Stimulated activated naive CD8-positive, alpha-beta T cell treated with anti-CD3 and anti-CD28 coated beads, Interleukin-15, amount 100 ng/mL, for 72 hours (primary cell): Measurements from ENCODE around the gene A3GALT2.
"Not testable (repeated sequence)": the region's sequence is repeated elsewhere in the genome, so short reads cannot be mapped to it uniquely, and the experiment has no call there.

ENCODE experiments used
- ATAC-seq: fragments of 150-1000 bp; cut with Tn5 transposase; 2 replicates; pipeline ENCODE4 v1.10.0; 2021; ENCODE audit warnings: mild to moderate bottlenecking, moderate library complexity
- DNase-seq, 2 donors: peaks; one replicate each; pipeline ENCODE4 v3.0.0; 2021 to 2022
- H3K27ac Mint-ChIP-seq, 2 donors: one replicate each; pipeline ENCODE4 v1.8.0; 2022; ENCODE audit warnings: mild to moderate bottlenecking in 2 of 2, mixed read lengths in 2 of 2, moderate library complexity in 2 of 2
- H3K27me3 Mint-ChIP-seq: one replicate; pipeline ENCODE4 v1.8.0; 2022; ENCODE audit warnings: mixed read lengths
- H3K4me1 Mint-ChIP-seq: one replicate; pipeline ENCODE4 v1.8.0; 2022; ENCODE audit warnings: mild to moderate bottlenecking, mixed read lengths
- H3K4me3 Mint-ChIP-seq, 2 donors: one replicate each; pipeline ENCODE4 v1.8.0; 2022; ENCODE audit warnings: mild to moderate bottlenecking in 2 of 2, mixed read lengths in 2 of 2, moderate library complexity in 1 of 2
- H3K9me3 Mint-ChIP-seq, 2 donors: one replicate each; pipeline ENCODE4 v1.8.0; 2022; ENCODE audit warnings: mixed read lengths in 2 of 2

The A3GALT2 gene

DNA sequence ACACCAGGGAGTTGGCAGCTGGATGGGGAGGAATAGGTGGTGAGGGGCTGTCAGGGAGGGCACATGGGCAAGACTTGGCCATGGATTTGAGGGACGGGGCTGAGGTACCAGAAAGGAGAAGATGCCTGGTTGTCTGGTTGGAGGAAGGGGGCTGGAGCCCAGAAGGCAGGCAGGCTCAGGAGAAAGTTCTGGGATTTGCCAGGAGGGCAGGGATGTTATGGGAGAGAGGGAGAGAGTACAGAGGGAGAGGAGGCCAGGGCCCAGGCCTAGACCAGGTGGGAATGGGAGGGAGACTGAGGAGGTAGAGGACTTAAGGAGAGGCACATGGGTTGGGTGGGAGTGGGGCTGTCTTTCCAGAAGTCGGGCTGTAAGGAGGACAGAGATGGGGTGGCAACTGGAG lies 4.3 kb downstream of the A3GALT2 start:
- no peaks in the 10 kb centered on the region for H3K4me1 Mint-ChIP-seq
- no peaks in the 10 kb centered on the region for H3K9me3 Mint-ChIP-seq
- H3K27me3 Mint-ChIP-seq = peaks cover 9% of the 10 kb centered on the region
- ATAC-seq (no peak), DNase-seq (no peak)
- no peak overlapping the region for H3K4me3 Mint-ChIP-seq
- H3K27ac Mint-ChIP-seq = peak overlapping the region in 1 of 2 donors; percentile 52

DNA sequence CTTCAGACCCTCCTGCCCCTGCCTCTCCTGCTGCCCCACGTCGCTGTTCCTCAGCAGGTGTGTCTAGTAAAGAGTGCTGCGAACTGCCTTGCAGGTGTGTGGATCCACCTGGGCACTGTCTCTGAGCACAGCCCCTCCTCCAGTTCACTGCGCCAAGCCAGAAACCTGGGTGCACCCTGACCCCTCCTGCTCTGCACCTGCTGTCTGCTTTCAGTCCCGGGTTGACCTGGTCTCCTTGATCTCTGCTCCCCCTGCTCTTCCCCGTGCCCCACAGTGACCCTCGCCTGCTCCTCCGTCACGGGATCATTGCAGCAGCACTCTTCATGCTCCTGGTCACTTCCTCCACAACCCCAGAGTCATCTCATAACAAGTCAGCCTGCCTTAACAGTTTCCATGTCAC lies 6.5 kb downstream of the A3GALT2 start:
- H3K27ac Mint-ChIP-seq = no peak overlapping the region
- DNase-seq (no peak), ATAC-seq (no peak)

GRCh38 chr1:33312413-33312749 lies 8.5 kb downstream of the A3GALT2 start:
- no peak overlapping the region for H3K27ac Mint-ChIP-seq
- ATAC-seq (no peak), DNase-seq (no peak)
- H3K27me3 Mint-ChIP-seq = peaks cover 6% of the 10 kb centered on the region
- H3K4me1 Mint-ChIP-seq = no peaks in the 10 kb centered on the region
- H3K4me3 Mint-ChIP-seq = no peak overlapping the region
- H3K9me3 Mint-ChIP-seq = no peaks in the 10 kb centered on the region

More for the DNA sequence above, 6.5 kb downstream of the A3GALT2 start:
- Mint-ChIP-seq H3K4me1 (no peaks in the 10 kb centered on the region), H3K9me3 (no peaks in the 10 kb centered on the region), H3K27me3 (peaks cover 9% of the 10 kb centered on the region), H3K4me3 (no peak overlapping the region)

GRCh38 chr1:33311706-33312412 lies 9.0 kb downstream of the A3GALT2 start:
- H3K4me3 Mint-ChIP-seq = no peak overlapping the region
- no peaks in the 10 kb centered on the region for H3K4me1 Mint-ChIP-seq
- H3K27ac Mint-ChIP-seq = no peak overlapping the region
- peaks cover 8% of the 10 kb centered on the region for H3K27me3 Mint-ChIP-seq
- ATAC-seq = no peak
- no peak for DNase-seq
- no peaks in the 10 kb centered on the region for H3K9me3 Mint-ChIP-seq

- Mint-ChIP-seq H3K4me3 (no peak overlapping the region), H3K9me3 (no peaks in the 10 kb centered on the region), H3K4me1 (no peaks in the 10 kb centered on the region), H3K27ac (no peak overlapping the region), H3K27me3 (peaks cover 20% of the 10 kb centered on the region)
- ATAC-seq (no peak), DNase-seq (no peak)
Measured at GRCh38 chr1:33310702-33311101, 10.2 kb downstream of the A3GALT2 start.

DNA sequence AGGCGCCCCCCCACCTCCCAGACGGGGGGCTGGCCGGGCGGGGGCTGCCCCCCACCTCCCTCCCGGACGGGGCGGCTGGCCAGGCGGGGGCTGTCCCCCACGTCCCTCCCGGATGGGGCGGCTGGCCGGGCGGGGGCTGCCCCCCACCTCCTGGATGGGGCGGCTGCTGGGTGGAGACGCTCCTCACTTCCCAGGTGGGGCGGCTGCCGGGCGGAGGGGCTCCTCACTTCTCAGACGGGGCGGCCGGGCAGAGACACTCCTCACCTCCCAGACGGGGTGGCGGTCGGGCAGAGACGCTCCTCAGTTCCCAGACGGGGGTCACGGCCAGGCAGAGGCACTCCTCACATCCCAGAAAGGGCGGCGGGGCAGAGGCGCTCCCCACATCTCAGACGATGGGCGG lies 11.5 kb downstream of the A3GALT2 start:
- not testable (repeated sequence) for H3K9me3 Mint-ChIP-seq

DNA sequence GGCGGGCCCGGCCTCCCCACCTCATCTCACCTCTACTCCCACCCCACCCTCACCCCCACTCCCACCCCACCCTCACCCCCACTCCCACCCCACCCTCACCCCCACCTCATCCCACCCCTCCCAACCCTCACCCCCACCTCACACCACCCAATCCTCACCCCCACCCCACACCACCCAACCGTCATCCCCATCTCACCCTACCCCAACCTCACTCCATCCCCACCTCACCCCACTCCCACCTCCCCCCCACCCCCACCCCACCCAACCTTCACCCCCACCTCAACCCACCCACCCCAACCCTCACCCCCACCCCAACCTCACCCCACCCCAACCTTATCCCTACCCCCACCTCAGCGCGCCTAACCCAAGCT lies 13.4 kb downstream of the A3GALT2 start:
- Mint-ChIP-seq H3K4me1 (peaks cover 11% of the 10 kb centered on the region), H3K27me3 (peaks cover 20% of the 10 kb centered on the region), H3K9me3 (peaks cover under 1 to 5% of the 10 kb centered on the region in 2 donors), H3K27ac (no peak overlapping the region), H3K4me3 (no peak overlapping the region)
- ATAC-seq (peak; percentile 69), DNase-seq (no peak)

More for the DNA sequence above, 11.5 kb downstream of the A3GALT2 start:
- not testable (repeated sequence) for ATAC-seq, DNase-seq, H3K4me1 Mint-ChIP-seq, H3K27ac Mint-ChIP-seq, H3K4me3 Mint-ChIP-seq
- H3K27me3 Mint-ChIP-seq = peaks cover 20% of the 10 kb centered on the region

DNA sequence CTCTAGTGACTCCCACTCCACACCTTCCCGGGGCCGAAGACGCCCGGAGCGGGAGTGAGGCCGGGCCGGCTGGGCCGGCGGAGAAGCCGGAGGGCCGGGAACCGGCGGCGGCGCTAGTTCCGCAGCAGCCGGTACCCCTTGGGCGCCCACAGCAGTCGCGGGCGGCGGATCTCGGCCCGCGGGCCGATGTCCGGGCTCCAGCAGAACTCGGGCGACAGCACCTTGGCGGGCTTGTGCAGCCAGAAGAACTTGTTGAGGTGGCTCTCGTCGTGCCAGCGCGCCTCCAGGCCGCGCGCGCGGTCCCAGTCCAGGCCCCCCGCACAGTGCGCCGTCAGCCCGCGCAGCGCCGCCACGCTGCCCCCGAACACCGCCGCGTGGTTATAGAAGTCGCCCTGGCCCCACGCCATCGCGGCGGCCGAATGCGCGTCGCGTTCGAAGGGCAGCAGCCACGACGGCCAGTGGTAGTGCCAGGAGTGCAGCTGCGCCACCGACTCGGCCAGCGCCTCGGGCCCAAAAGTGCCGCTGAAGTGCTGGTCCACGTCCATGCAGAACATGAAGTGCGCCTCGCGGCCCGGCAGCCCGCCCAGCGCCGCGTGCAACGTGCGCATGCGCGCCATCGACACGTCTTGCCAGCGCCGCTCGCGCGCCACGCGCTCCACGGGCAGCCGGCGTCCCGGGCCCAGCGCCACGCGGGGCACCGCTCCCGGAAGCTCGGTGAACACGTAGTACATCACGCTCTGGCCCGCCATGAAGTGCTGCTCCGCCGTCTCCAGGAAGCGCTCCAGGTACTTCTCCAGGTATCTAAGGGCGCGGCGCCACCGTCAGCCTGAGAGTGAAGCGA lies 14.0 kb downstream of the A3GALT2 start:
- no peak for DNase-seq
- ATAC-seq = peak; percentile 50
- Mint-ChIP-seq H3K9me3 (peaks cover 4 to 11% of the 10 kb centered on the region in 2 donors), H3K27me3 (peaks cover 20% of the 10 kb centered on the region), H3K27ac (no peak overlapping the region), H3K4me1 (peaks cover 17% of the 10 kb centered on the region), H3K4me3 (peak overlapping the region in 1 of 2 donors; percentile 31)

DNA sequence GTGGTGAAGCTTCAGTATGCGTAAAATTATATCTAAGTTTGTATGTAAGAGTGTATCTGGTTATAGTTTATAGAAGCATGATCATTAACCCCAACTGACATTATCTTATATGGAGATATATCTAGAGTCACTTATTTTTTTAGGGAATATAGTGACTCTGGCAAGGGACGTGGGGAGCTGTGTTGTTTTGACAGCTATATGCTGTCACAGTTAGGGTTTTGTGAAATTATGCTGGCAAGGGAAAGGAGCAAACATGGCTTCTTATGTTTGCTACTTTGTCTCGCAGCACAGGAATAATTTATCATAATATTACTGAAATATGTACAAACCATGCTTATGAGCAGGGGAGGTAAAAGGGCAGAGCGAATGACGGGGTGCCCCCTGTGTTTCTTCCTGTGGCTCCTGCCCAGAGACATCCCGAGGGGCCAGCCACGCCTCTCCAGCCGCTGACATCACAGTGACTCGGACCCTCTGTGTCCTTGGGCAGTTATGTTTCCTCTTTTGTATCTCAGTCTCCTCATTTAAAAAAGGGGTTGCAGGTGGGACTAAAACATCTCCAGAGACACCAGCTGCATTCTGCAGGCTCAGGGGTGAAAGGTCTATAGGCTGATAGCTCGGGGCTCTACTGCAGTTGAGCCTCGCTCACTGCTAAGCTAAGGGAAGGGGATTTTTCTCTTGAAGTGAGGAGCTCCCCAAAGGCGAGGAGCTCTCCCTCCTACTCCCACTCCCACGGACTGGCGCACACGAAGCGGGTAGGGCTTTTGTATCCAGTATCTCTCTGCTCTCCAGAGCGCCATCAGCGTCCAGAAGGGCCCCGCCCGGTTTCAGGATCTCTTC lies 14.9 kb downstream of the A3GALT2 start:
- Mint-ChIP-seq H3K27ac (no peak overlapping the region), H3K27me3 (peaks cover 20% of the 10 kb centered on the region), H3K9me3 (peaks cover 4 to 17% of the 10 kb centered on the region in 2 donors), H3K4me1 (peaks cover 20% of the 10 kb centered on the region), H3K4me3 (peak overlapping the region in 1 of 2 donors; percentile 13)
- ATAC-seq (no peak), DNase-seq (no peak)

GRCh38 chr1:33305016-33305415 lies 15.9 kb downstream of the A3GALT2 start:
- Mint-ChIP-seq H3K4me3 (no peak overlapping the region), H3K4me1 (peaks cover 20% of the 10 kb centered on the region), H3K9me3 (peaks cover 4 to 17% of the 10 kb centered on the region in 2 donors), H3K27ac (no peak overlapping the region), H3K27me3 (peaks cover 20% of the 10 kb centered on the region)
- ATAC-seq (no peak), DNase-seq (no peak)

DNA sequence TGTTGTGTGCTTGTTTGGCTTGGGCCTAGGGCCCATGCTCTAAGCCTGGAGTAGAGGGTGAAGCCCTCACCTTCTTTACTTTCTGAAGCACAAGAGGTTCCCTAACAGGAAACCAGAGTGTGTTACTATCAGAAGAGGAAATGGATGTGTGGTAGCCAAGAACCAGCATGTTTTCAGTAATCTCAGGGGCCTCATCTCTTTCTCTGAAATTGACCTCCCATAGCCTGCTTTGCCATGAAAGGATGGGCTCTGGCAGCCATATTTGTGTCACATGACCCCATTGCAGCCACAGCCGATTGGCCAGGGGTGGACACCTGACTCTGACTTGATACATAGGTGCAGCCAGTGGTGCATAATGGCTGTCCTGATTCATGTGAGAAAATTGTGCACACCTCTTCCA lies 18.6 kb downstream of the A3GALT2 start:
- peak in 1 of 2 donors; percentile 49 for DNase-seq
- H3K4me3 Mint-ChIP-seq = no peak overlapping the region
- peak overlapping the region in 1 of 2 donors; percentile 48 for H3K27ac Mint-ChIP-seq
- ATAC-seq = peak; percentile 47
- peaks cover 14% of the 10 kb centered on the region for H3K27me3 Mint-ChIP-seq
- H3K4me1 Mint-ChIP-seq = peaks cover 28% of the 10 kb centered on the region
- peaks cover 4 to 17% of the 10 kb centered on the region in 2 donors for H3K9me3 Mint-ChIP-seq

DNA sequence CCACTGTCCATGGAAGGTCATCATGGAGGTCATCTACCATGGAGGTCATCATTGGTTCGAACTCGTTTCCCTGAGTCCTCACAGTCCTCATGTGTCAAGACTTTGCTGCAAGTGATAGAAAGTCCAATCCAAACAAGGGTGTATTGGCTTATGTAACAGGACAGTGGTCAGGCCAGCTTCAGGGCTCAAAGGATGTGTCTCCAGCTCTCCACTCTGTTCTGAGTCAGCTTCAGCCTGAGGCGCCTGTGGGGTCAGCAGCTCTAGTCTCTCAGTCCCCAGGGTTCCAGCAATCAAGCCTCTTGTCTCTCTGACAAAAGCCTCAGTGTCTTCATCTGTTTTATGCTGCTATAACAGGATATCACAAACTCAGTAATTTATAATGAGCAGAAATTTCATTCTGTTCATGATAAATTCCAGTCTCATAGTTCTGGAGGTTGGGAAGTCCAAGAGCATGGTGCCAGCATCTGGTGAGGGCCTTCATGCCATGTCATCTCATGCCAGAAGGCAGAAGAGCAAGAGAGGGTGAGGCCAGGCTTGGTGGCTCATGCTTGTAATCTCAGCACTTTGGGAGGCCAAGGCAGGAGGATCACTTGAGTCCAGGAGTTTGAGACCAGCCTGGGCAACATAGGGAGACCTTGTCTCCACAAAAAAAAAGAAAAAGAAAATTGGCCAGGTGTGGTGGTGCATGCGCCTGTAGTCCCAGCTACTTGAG lies 19.5 kb downstream of the A3GALT2 start:
- H3K27me3 Mint-ChIP-seq = peaks cover 7% of the 10 kb centered on the region

DNA sequence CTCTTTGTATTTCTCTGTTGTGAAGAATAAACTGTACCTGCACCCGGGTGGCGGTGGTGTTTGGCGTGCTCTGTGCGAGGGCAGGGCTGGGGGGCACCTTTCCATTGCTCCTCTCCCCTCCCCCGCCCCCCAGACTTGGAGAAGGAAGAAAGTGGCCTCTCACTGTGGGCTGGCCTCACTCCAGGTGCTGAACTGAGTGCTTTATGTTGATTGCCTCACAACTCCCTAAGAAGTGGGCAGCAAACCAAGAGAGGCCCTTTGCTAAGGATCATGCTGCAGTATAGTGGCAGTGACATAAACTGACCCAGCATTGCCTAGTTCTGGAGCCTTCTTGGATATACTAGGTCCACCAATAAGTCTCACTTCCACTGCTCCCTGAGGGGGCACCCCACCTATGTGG lies 20.2 kb downstream of the A3GALT2 start:
- ATAC-seq (no peak), DNase-seq (no peak)
- H3K27me3 Mint-ChIP-seq = no peaks in the 10 kb centered on the region
- peaks cover 28% of the 10 kb centered on the region for H3K4me1 Mint-ChIP-seq
- no peak overlapping the region for H3K27ac Mint-ChIP-seq
- H3K4me3 Mint-ChIP-seq = no peak overlapping the region
- peaks cover 4 to 17% of the 10 kb centered on the region in 2 donors for H3K9me3 Mint-ChIP-seq

More for the DNA sequence above, 19.5 kb downstream of the A3GALT2 start:
- ATAC-seq = no peak
- Mint-ChIP-seq H3K4me3 (no peak overlapping the region), H3K27ac (no peak overlapping the region), H3K4me1 (peaks cover 28% of the 10 kb centered on the region), H3K9me3 (peaks cover 4 to 17% of the 10 kb centered on the region in 2 donors)
- DNase-seq = no peak

GRCh38 chr1:33299461-33300155 lies 21.3 kb downstream of the A3GALT2 start:
- H3K4me1 Mint-ChIP-seq = peaks cover 33% of the 10 kb centered on the region
- H3K27me3 Mint-ChIP-seq = no peaks in the 10 kb centered on the region
- peaks cover 4 to 17% of the 10 kb centered on the region in 2 donors for H3K9me3 Mint-ChIP-seq
- H3K27ac Mint-ChIP-seq = no peak overlapping the region
- no peak for DNase-seq
- no peak for ATAC-seq
- H3K4me3 Mint-ChIP-seq = no peak overlapping the region
